NCI-H82 treated with DMSO at 0.1 percent for 48 hours (cell line): ENCODE measurements around the gene PLEKHH2.
A peak's percentile ranks its signal among the peaks of the same experiment; 100 is the strongest.
"Not testable (repeated sequence)": the region's sequence is repeated elsewhere in the genome, so short reads cannot be mapped to it uniquely, and the experiment has no call there.

Source experiments
- DNase-seq: peaks from one replicate; lab custom pipeline; 2025; ENCODE audit not compliant: unreplicated experiment; lab: John Stamatoyannopoulos, UW

PLEKHH2 gene

GRCh38 chr2:43637030-43637803, at the start of gene PLEKHH2:
PLEKHH2 (plus strand) TSS chr2:43637260; CDS start chr2:43644674, 7,414 bp downstream.
- peak; percentile 66 for DNase-seq

- DNase-seq = no peak
Measured at GRCh38 chr2:43592443-43592842, 44.6 kb upstream of the PLEKHH2 start.

- no peak for DNase-seq
Measured at GRCh38 chr2:43593254-43593653, 43.8 kb upstream of the PLEKHH2 start.

GRCh38 chr2:43594875-43595274, 42.2 kb upstream of the PLEKHH2 start:
- DNase-seq = no peak

GRCh38 chr2:43595603-43596412, 41.3 kb upstream of the PLEKHH2 start, which contains the start of gene THADA:
THADA (minus strand) TSS chr2:43596038; CDS start chr2:43592392, 3,646 bp downstream.
- peak; percentile 96 for DNase-seq

GRCh38 chr2:43600596-43600995, 36.5 kb upstream of the PLEKHH2 start:
- DNase-seq = not testable (repeated sequence)

GRCh38 chr2:43604674-43605073, 32.4 kb upstream of the PLEKHH2 start:
- no peak for DNase-seq

GRCh38 chr2:43605079-43605655, 31.9 kb upstream of the PLEKHH2 start:
- DNase-seq = peak; percentile 10

- no peak for DNase-seq
Measured at GRCh38 chr2:43605851-43606250, 31.2 kb upstream of the PLEKHH2 start.

GRCh38 chr2:43609290-43609918, 27.7 kb upstream of the PLEKHH2 start:
- peak; percentile 11 for DNase-seq

- DNase-seq = no peak
Measured at GRCh38 chr2:43610361-43610760, 26.7 kb upstream of the PLEKHH2 start.

GRCh38 chr2:43611987-43612894, 24.8 kb upstream of the PLEKHH2 start:
- peak; percentile 45 for DNase-seq

- no peak for DNase-seq
Measured at GRCh38 chr2:43612944-43613343, 24.1 kb upstream of the PLEKHH2 start.

- DNase-seq = no peak
Measured at GRCh38 chr2:43616967-43617680, 19.9 kb upstream of the PLEKHH2 start.

- no peak for DNase-seq
Measured at GRCh38 chr2:43619511-43619910, 17.5 kb upstream of the PLEKHH2 start.

- peak; percentile 18 for DNase-seq
Measured at GRCh38 chr2:43622931-43623451, 14.1 kb upstream of the PLEKHH2 start.

GRCh38 chr2:43631618-43632317, 5.3 kb upstream of the PLEKHH2 start:
- no peak for DNase-seq

GRCh38 chr2:43634604-43635306, 2.3 kb upstream of the PLEKHH2 start:
- DNase-seq = peak; percentile 15
